ENCODE results near the gene RASGRF1. TPM values are rescaled to one million over a fixed set of nuclear protein-coding genes. Genes with fewer than 3 reads are reported as not detected.

RASGRF1 gene
- total RNA-seq, 3 donors from 2014 or later = 0.22 to 0.35 TPM; not detected in 1

GRCh38 chr15:78957416-78958093, 133.0 kb downstream of the RASGRF1 start:
- intact Hi-C loops (cut with DNase I, micrococcal nuclease) = no loop called here
- DNase-seq (no peak), ATAC-seq (no peak)
- Histone ChIP-seq H3K4me3 (no peak overlapping the region), H3K36me3 (ENCODE audit: low read depth) (no peaks in the 10 kb centered on the region), H3K9me3 (no peaks in the 10 kb centered on the region), H3K4me1 (ENCODE audit: low read depth) (no peaks in the 10 kb centered on the region)
- TF ChIP-seq CTCF (IDR thresholded peaks at IDR 0.05) = no peak

GRCh38 chr15:78956937-78957336, 133.6 kb downstream of the RASGRF1 start:
- no peak overlapping the region for H3K4me3 ChIP-seq
- no peaks in the 10 kb centered on the region for H3K9me3 ChIP-seq
- H3K4me1 ChIP-seq (ENCODE audit: low read depth) = peaks cover 6% of the 10 kb centered on the region
- ATAC-seq (no peak), DNase-seq (no peak)
- intact Hi-C loops (cut with DNase I, micrococcal nuclease) = no loop called here
- no peak for TF ChIP-seq CTCF (IDR thresholded peaks at IDR 0.05)
- no peaks in the 10 kb centered on the region for H3K36me3 ChIP-seq (ENCODE audit: low read depth)

GRCh38 chr15:78955355-78955754, 135.2 kb downstream of the RASGRF1 start:
- TF ChIP-seq CTCF (IDR thresholded peaks at IDR 0.05) = no peak
- H3K4me1 ChIP-seq (ENCODE audit: low read depth) = peaks cover 15% of the 10 kb centered on the region
- ATAC-seq = no peak
- H3K36me3 ChIP-seq (ENCODE audit: low read depth) = no peaks in the 10 kb centered on the region
- no peak overlapping the region for H3K4me3 ChIP-seq
- intact Hi-C loops (cut with DNase I, micrococcal nuclease) = no loop called here
- no peak for DNase-seq
- H3K9me3 ChIP-seq = no peaks in the 10 kb centered on the region

- DNase-seq = no peak
- no peaks in the 10 kb centered on the region for H3K36me3 ChIP-seq (ENCODE audit: low read depth)
- ATAC-seq = peak; percentile 68
Observed at GRCh38 chr15:78951841-78952238, 138.7 kb downstream of the RASGRF1 start.

GRCh38 chr15:78950902-78951840, 139.4 kb downstream of the RASGRF1 start:
- DNase-seq = no peak
- no peaks in the 10 kb centered on the region for H3K9me3 ChIP-seq
- intact Hi-C loops (cut with DNase I, micrococcal nuclease) = no loop called here
- ATAC-seq = peak; percentile 53
- no peaks in the 10 kb centered on the region for H3K36me3 ChIP-seq (ENCODE audit: low read depth)
- peaks cover 15% of the 10 kb centered on the region for H3K4me1 ChIP-seq (ENCODE audit: low read depth)
- H3K4me3 ChIP-seq = no peak overlapping the region
- no peak for TF ChIP-seq CTCF (IDR thresholded peaks at IDR 0.05)

More at GRCh38 chr15:78951841-78952238, 138.7 kb downstream of the RASGRF1 start:
- Histone ChIP-seq H3K9me3 (no peaks in the 10 kb centered on the region), H3K4me1 (ENCODE audit: low read depth) (peaks cover 15% of the 10 kb centered on the region), H3K4me3 (no peak overlapping the region)
- TF ChIP-seq CTCF (IDR thresholded peaks at IDR 0.05) = no peak
- intact Hi-C loops (cut with DNase I, micrococcal nuclease) = no loop called here
